Stomach (tissue), 4 donors: ENCODE measurements around the gene PC.

Experiments used
- POLR2A ChIP-seq, 4 donors: fragments of 450-650 bp; IDR thresholded peaks; one replicate each; pipeline ENCODE4 v1.6.1; 2016; ENCODE audit warnings: antibody characterized with exemption in 4 of 4, control low read depth in 2 of 4, mild to moderate bottlenecking in 1 of 4, moderate library complexity in 1 of 4
- TF ChIP-seq, protein P1 (sequence below), 7 experiments: fragments of 450-650 bp in 4 of 7; fragments of 200-600 bp in 3 of 7; sonication (generic) in 3 of 7; IDR thresholded peaks; one replicate each; pipeline ENCODE4 v1.5.1; 2016 to 2019; ENCODE audit warnings: antibody characterized with exemption in 7 of 7, control low read depth in 2 of 7, mild to moderate bottlenecking in 1 of 7

DNA sequence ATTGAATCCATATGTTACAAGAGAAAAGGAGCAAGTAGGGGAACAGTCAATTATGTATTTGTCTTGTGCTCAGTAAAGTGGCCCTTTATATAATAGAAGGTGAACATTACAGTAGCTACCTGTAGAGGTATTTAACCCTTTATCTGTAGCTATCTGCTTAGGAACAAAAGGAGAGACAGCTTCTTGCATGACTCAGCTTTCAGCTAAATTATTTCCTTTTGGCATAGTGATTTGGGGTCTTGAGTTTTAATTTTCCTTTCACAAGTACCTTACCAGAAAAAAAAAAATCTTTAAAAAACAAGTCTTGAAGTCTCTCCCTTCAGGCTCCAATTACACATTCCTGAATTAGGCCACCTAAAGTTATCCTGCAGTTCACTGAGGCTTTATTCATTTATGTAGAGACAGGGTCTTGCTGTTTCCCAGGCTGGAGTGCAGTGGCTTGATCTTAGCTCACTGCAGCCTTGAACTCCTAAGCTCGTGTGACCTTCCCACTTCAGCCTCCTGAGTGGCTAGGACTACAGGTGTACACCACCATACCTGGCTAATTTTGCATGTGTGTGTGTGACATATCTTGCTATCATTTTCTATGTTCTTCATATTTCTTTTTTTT, 147.5 kb downstream of the PC start:
- TF ChIP-seq, protein P1, sequence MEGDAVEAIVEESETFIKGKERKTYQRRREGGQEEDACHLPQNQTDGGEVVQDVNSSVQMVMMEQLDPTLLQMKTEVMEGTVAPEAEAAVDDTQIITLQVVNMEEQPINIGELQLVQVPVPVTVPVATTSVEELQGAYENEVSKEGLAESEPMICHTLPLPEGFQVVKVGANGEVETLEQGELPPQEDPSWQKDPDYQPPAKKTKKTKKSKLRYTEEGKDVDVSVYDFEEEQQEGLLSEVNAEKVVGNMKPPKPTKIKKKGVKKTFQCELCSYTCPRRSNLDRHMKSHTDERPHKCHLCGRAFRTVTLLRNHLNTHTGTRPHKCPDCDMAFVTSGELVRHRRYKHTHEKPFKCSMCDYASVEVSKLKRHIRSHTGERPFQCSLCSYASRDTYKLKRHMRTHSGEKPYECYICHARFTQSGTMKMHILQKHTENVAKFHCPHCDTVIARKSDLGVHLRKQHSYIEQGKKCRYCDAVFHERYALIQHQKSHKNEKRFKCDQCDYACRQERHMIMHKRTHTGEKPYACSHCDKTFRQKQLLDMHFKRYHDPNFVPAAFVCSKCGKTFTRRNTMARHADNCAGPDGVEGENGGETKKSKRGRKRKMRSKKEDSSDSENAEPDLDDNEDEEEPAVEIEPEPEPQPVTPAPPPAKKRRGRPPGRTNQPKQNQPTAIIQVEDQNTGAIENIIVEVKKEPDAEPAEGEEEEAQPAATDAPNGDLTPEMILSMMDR (IDR thresholded peaks at IDR 0.05) = no peak
- no peak for TF ChIP-seq POLR2A (IDR thresholded peaks at IDR 0.05)
